NCI-H1105 treated with DMSO at 0.1 percent for 48 hours (cell line): Measurements from ENCODE around the gene PCSK9.

Experiments
- DNase-seq: peaks from one replicate; lab custom pipeline; 2025; lab: John Stamatoyannopoulos, UW

Gene PCSK9

GRCh38 chr1:55044617-55045397 lies 5.5 kb downstream of the PCSK9 start:
- no peak for DNase-seq

GRCh38 chr1:55045430-55045829 lies 6.1 kb downstream of the PCSK9 start:
- no peak for DNase-seq

- DNase-seq: no peak
Observed at GRCh38 chr1:55046871-55047270, 7.5 kb downstream of the PCSK9 start.

GRCh38 chr1:55047611-55048010 lies 8.3 kb downstream of the PCSK9 start:
- DNase-seq: no peak

GRCh38 chr1:55048453-55049270 lies 9.3 kb downstream of the PCSK9 start:
- no peak for DNase-seq

- DNase-seq: no peak
Observed at GRCh38 chr1:55049271-55049913, 10.0 kb downstream of the PCSK9 start.

GRCh38 chr1:55049914-55050278 lies 10.5 kb downstream of the PCSK9 start:
- DNase-seq: peak; percentile 10

GRCh38 chr1:55050283-55050682 lies 10.9 kb downstream of the PCSK9 start:
- no peak for DNase-seq

GRCh38 chr1:55051169-55051568 lies 11.8 kb downstream of the PCSK9 start:
- DNase-seq: no peak

GRCh38 chr1:55051621-55052020 lies 12.3 kb downstream of the PCSK9 start:
- DNase-seq: no peak

GRCh38 chr1:55052221-55053142 lies 13.1 kb downstream of the PCSK9 start:
- DNase-seq: no peak

GRCh38 chr1:55053265-55053954 lies 14.1 kb downstream of the PCSK9 start:
- no peak for DNase-seq

- no peak for DNase-seq
Observed at GRCh38 chr1:55054396-55054795, 15.0 kb downstream of the PCSK9 start.

- DNase-seq: no peak
Observed at GRCh38 chr1:55055084-55055882, 15.9 kb downstream of the PCSK9 start.

- DNase-seq: no peak
Observed at GRCh38 chr1:55055951-55056631, 16.7 kb downstream of the PCSK9 start.

- DNase-seq: no peak
Observed at GRCh38 chr1:55056632-55056992, 17.3 kb downstream of the PCSK9 start.

GRCh38 chr1:55057270-55057955 lies 18.1 kb downstream of the PCSK9 start:
- DNase-seq: no peak

- DNase-seq: no peak
Observed at GRCh38 chr1:55057956-55058298, 18.6 kb downstream of the PCSK9 start.
